ENCODE data around the gene CAND2. TPM values are rescaled to one million over a fixed set of nuclear protein-coding genes. Genes with fewer than 3 reads are reported as not detected.

The CAND2 gene
- polyA plus RNA-seq, 1 donor, result 2.8 TPM

DNA sequence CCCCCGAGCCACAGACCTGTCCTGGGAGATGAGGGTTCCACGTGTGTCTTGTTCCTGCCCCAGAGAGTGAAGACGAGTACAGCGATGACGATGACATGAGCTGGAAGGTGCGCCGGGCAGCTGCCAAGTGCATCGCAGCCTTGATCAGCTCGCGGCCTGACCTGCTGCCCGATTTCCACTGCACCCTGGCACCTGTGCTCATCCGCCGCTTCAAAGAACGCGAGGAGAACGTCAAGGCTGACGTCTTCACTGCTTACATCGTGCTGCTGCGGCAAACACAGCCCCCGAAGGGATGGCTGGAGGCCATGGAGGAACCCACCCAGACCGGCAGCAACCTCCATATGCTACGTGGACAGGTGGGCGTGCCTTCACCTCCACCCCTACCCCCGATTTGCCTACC is 18.6 kb downstream of the CAND2 start:
- H3K9me3 ChIP-seq (ENCODE audit: control insufficient read depth, low read depth, low read length), result no peaks in the 10 kb centered on the region
- WGBS (ENCODE audit: insufficient coverage, low lambda C conversion rate), result no CpG with 5 or more reads among the region's 24 CpGs
- peaks cover 3% of the 10 kb centered on the region for H3K36me3 ChIP-seq (ENCODE audit: control insufficient read depth, insufficient read depth, low read length)
- DNase-seq, result no peak
- H3K27me3 ChIP-seq (ENCODE audit: control insufficient read depth, insufficient read depth, low read length), result no peaks in the 10 kb centered on the region
- no peak overlapping the region for H3K27ac ChIP-seq (ENCODE audit: low read length)
- no peak overlapping the region for H3K4me3 ChIP-seq (ENCODE audit: low read length)
- no peaks in the 10 kb centered on the region for H3K4me1 ChIP-seq (ENCODE audit: control insufficient read depth, insufficient read depth, low read length)

DNA sequence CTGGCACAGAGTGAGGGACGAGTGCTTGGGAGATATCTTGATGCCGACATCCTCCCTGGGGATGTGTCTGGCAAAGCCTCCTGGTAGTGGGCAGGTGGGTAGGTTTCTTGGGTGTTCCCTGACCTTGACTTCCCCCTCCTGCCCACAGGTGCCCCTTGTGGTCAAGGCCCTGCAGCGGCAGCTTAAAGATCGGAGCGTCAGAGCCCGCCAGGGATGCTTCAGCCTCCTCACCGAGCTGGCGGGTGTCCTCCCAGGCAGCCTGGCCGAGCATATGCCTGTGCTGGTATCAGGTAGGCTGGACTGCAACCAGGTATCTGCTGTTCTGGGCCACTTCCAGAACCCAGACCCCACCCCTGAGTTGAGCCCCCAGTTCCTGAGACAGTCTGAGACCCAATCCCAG is 19.2 kb downstream of the CAND2 start:
- Histone ChIP-seq H3K36me3 (ENCODE audit: control insufficient read depth, insufficient read depth, low read length) (peaks cover 3% of the 10 kb centered on the region), H3K4me1 (ENCODE audit: control insufficient read depth, insufficient read depth, low read length) (no peaks in the 10 kb centered on the region), H3K27ac (ENCODE audit: low read length) (no peak overlapping the region), H3K27me3 (ENCODE audit: control insufficient read depth, insufficient read depth, low read length) (no peaks in the 10 kb centered on the region), H3K9me3 (ENCODE audit: control insufficient read depth, low read depth, low read length) (no peaks in the 10 kb centered on the region), H3K4me3 (ENCODE audit: low read length) (no peak overlapping the region)
- DNase-seq, result no peak
- no CpG with 5 or more reads among the region's 9 CpGs for WGBS (ENCODE audit: insufficient coverage, low lambda C conversion rate)

DNA sequence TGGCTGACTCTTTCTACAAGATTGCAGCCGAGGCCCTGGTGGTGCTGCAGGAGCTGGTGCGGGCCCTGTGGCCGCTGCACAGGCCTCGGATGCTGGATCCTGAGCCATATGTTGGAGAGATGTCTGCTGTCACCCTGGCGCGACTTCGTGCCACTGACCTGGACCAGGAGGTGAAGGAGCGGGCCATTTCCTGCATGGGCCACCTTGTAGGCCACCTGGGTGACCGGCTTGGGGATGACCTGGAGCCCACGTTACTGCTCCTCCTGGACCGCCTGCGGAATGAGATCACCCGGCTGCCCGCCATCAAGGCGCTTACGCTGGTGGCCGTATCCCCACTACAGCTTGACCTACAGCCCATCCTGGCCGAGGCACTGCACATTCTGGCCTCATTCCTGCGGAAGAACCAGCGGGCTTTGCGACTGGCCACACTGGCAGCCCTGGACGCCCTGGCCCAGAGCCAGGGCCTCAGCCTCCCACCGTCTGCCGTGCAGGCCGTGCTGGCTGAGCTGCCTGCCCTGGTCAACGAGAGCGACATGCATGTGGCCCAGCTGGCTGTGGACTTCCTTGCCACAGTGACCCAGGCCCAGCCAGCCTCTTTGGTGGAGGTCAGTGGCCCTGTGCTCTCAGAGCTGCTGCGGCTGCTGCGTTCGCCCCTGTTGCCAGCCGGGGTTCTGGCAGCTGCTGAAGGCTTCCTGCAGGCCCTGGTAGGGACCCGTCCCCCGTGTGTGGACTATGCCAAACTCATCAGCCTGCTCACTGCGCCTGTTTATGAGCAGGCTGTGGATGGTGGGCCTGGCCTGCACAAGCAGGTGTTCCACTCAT is 20.3 kb downstream of the CAND2 start:
- no peak overlapping the region for H3K4me3 ChIP-seq (ENCODE audit: low read length)
- no peaks in the 10 kb centered on the region for H3K27me3 ChIP-seq (ENCODE audit: control insufficient read depth, insufficient read depth, low read length)
- H3K4me1 ChIP-seq (ENCODE audit: control insufficient read depth, insufficient read depth, low read length), result no peaks in the 10 kb centered on the region
- H3K36me3 ChIP-seq (ENCODE audit: control insufficient read depth, insufficient read depth, low read length), result peaks cover 3% of the 10 kb centered on the region
- no peak overlapping the region for H3K27ac ChIP-seq (ENCODE audit: low read length)
- no peaks in the 10 kb centered on the region for H3K9me3 ChIP-seq (ENCODE audit: control insufficient read depth, low read depth, low read length)
- no CpG with 5 or more reads among the region's 34 CpGs for WGBS (ENCODE audit: insufficient coverage, low lambda C conversion rate)
- no peak for DNase-seq

DNA sequence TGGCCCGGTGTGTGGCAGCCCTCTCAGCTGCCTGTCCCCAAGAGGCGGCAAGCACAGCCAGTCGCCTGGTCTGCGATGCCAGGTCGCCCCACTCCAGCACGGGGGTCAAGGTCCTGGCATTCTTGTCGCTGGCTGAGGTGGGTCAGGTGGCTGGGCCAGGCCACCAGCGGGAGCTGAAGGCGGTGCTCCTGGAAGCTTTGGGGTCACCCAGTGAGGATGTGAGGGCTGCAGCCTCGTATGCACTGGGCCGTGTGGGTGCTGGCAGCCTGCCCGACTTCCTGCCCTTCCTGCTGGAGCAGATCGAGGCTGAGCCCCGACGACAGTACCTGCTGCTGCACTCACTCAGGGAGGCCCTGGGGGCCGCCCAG is 20.8 kb downstream of the CAND2 start:
- no peaks in the 10 kb centered on the region for H3K9me3 ChIP-seq (ENCODE audit: control insufficient read depth, low read depth, low read length)
- H3K4me1 ChIP-seq (ENCODE audit: control insufficient read depth, insufficient read depth, low read length), result no peaks in the 10 kb centered on the region
- peaks cover 3% of the 10 kb centered on the region for H3K36me3 ChIP-seq (ENCODE audit: control insufficient read depth, insufficient read depth, low read length)
- H3K27me3 ChIP-seq (ENCODE audit: control insufficient read depth, insufficient read depth, low read length), result no peaks in the 10 kb centered on the region
- H3K27ac ChIP-seq (ENCODE audit: low read length), result no peak overlapping the region
- no peak for DNase-seq
- WGBS (ENCODE audit: insufficient coverage, low lambda C conversion rate), result no CpG with 5 or more reads among the region's 16 CpGs
- no peak overlapping the region for H3K4me3 ChIP-seq (ENCODE audit: low read length)

GRCh38 chr3:12818273-12818672 is 21.8 kb downstream of the CAND2 start:
- no CpG with 5 or more reads among the region's 8 CpGs for WGBS (ENCODE audit: insufficient coverage, low lambda C conversion rate)
- H3K27ac ChIP-seq (ENCODE audit: low read length), result no peak overlapping the region
- no peaks in the 10 kb centered on the region for H3K27me3 ChIP-seq (ENCODE audit: control insufficient read depth, insufficient read depth, low read length)
- no peak overlapping the region for H3K4me3 ChIP-seq (ENCODE audit: low read length)
- DNase-seq, result no peak
- peaks cover 3% of the 10 kb centered on the region for H3K36me3 ChIP-seq (ENCODE audit: control insufficient read depth, insufficient read depth, low read length)
- H3K9me3 ChIP-seq (ENCODE audit: control insufficient read depth, low read depth, low read length), result no peaks in the 10 kb centered on the region
- H3K4me1 ChIP-seq (ENCODE audit: control insufficient read depth, insufficient read depth, low read length), result no peaks in the 10 kb centered on the region

- Histone ChIP-seq H3K9me3 (ENCODE audit: control insufficient read depth, low read depth, low read length) (no peaks in the 10 kb centered on the region), H3K4me3 (ENCODE audit: low read length) (no peak overlapping the region), H3K4me1 (ENCODE audit: control insufficient read depth, insufficient read depth, low read length) (no peaks in the 10 kb centered on the region), H3K36me3 (ENCODE audit: control insufficient read depth, insufficient read depth, low read length) (peaks cover 3% of the 10 kb centered on the region), H3K27me3 (ENCODE audit: control insufficient read depth, insufficient read depth, low read length) (no peaks in the 10 kb centered on the region), H3K27ac (ENCODE audit: low read length) (no peak overlapping the region)
- no peak for DNase-seq
- WGBS (ENCODE audit: insufficient coverage, low lambda C conversion rate), result 40% methylated on average over 1 of the region's 5 CpGs
Measured at GRCh38 chr3:12818773-12819172, 22.3 kb downstream of the CAND2 start.

DNA sequence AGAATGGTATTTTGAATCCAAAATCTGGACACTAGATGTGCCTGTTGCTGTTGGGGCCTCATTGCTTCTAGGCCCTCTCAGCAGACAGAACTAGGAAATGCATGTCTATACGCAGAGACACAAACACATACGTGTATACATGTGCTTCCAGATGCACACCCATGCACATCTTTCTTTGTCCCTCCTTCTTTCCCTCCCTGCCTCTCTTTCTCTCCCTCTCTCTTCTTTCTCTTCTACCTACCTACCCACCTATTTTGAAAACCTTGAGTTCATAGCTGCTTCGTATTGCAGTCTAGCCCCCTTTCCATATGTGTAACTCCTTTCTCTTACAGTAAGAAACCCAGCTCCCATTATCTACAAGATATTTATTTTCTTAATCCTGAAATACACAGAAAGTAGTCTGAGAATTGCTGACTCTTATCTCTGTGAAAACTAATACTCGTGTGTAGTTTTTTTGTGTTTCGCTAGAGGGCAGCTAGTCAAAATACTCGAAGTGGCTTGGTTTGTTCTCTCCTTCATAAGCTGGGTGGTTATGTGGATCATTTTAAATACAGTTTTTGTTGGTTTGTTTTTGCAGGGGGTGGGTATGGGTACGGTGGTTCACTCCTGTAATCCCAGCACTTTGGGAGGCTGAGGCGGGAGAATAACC is 26.4 kb downstream of the CAND2 start:
- Histone ChIP-seq H3K9me3 (ENCODE audit: control insufficient read depth, low read depth, low read length) (no peaks in the 10 kb centered on the region), H3K4me3 (ENCODE audit: low read length) (no peak overlapping the region), H3K4me1 (ENCODE audit: control insufficient read depth, insufficient read depth, low read length) (no peaks in the 10 kb centered on the region), H3K27ac (ENCODE audit: low read length) (no peak overlapping the region), H3K36me3 (ENCODE audit: control insufficient read depth, insufficient read depth, low read length) (no peaks in the 10 kb centered on the region), H3K27me3 (ENCODE audit: control insufficient read depth, insufficient read depth, low read length) (no peaks in the 10 kb centered on the region)
- DNase-seq, result peak in 1 of 2 donors; percentile 24
- 44% methylated on average over 4 of the region's 8 CpGs for WGBS (ENCODE audit: insufficient coverage, low lambda C conversion rate)

DNA sequence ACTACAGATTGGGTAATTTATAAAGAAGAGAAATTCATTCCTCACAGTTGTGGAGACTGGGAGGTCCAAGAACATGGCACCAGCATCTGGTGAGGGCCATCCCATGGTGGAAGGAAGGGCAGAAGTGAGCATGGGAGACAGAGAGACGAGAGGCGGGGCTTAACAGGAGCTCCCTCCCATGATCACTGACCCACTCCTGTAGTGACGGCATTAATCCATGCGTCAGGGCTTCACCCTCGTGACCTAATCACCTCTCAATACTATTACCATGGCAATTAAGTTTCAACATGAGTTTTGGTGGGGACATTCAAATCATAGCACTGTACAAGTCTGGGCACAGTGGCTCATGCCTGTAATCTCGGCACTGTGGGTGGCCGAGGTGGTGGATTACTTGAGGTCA is 27.8 kb downstream of the CAND2 start:
- DNase-seq, result no peak
- WGBS (ENCODE audit: insufficient coverage, low lambda C conversion rate), result no CpG with 5 or more reads among the region's 7 CpGs

GRCh38 chr3:12825156-12825555 is 28.7 kb downstream of the CAND2 start:
- DNase-seq, result no peak
- no peak overlapping the region for H3K27ac ChIP-seq (ENCODE audit: low read length)
- H3K4me1 ChIP-seq (ENCODE audit: control insufficient read depth, insufficient read depth, low read length), result no peaks in the 10 kb centered on the region
- peaks cover 2% of the 10 kb centered on the region for H3K36me3 ChIP-seq (ENCODE audit: control insufficient read depth, insufficient read depth, low read length)
- no CpG with 5 or more reads among the region's 8 CpGs for WGBS (ENCODE audit: insufficient coverage, low lambda C conversion rate)
- H3K9me3 ChIP-seq (ENCODE audit: control insufficient read depth, low read depth, low read length), result no peaks in the 10 kb centered on the region
- no peak overlapping the region for H3K4me3 ChIP-seq (ENCODE audit: low read length)
- no peaks in the 10 kb centered on the region for H3K27me3 ChIP-seq (ENCODE audit: control insufficient read depth, insufficient read depth, low read length)

More for the DNA sequence above, 27.8 kb downstream of the CAND2 start:
- Histone ChIP-seq H3K27ac (ENCODE audit: low read length) (no peak overlapping the region), H3K36me3 (ENCODE audit: control insufficient read depth, insufficient read depth, low read length) (no peaks in the 10 kb centered on the region), H3K9me3 (ENCODE audit: control insufficient read depth, low read depth, low read length) (no peaks in the 10 kb centered on the region), H3K4me3 (ENCODE audit: low read length) (no peak overlapping the region), H3K27me3 (ENCODE audit: control insufficient read depth, insufficient read depth, low read length) (no peaks in the 10 kb centered on the region), H3K4me1 (ENCODE audit: control insufficient read depth, insufficient read depth, low read length) (no peaks in the 10 kb centered on the region)

GRCh38 chr3:12828751-12829150 is 32.3 kb downstream of the CAND2 start:
- no peaks in the 10 kb centered on the region for H3K9me3 ChIP-seq (ENCODE audit: control insufficient read depth, low read depth, low read length)
- no peak overlapping the region for H3K27ac ChIP-seq (ENCODE audit: low read length)
- WGBS (ENCODE audit: insufficient coverage, low lambda C conversion rate), result no CpG with 5 or more reads among the region's 4 CpGs
- H3K4me3 ChIP-seq (ENCODE audit: low read length), result no peak overlapping the region
- H3K4me1 ChIP-seq (ENCODE audit: control insufficient read depth, insufficient read depth, low read length), result no peaks in the 10 kb centered on the region
- DNase-seq, result no peak
- H3K27me3 ChIP-seq (ENCODE audit: control insufficient read depth, insufficient read depth, low read length), result no peaks in the 10 kb centered on the region
- peaks cover 35% of the 10 kb centered on the region for H3K36me3 ChIP-seq (ENCODE audit: control insufficient read depth, insufficient read depth, low read length)

- Histone ChIP-seq H3K27me3 (ENCODE audit: control insufficient read depth, insufficient read depth, low read length) (no peaks in the 10 kb centered on the region), H3K4me1 (ENCODE audit: control insufficient read depth, insufficient read depth, low read length) (no peaks in the 10 kb centered on the region), H3K27ac (ENCODE audit: low read length) (no peak overlapping the region), H3K36me3 (ENCODE audit: control insufficient read depth, insufficient read depth, low read length) (peaks cover 42% of the 10 kb centered on the region), H3K9me3 (ENCODE audit: control insufficient read depth, low read depth, low read length) (no peaks in the 10 kb centered on the region), H3K4me3 (ENCODE audit: low read length) (no peak overlapping the region)
- no peak for DNase-seq
- 100% methylated on average over 1 of the region's 4 CpGs for WGBS (ENCODE audit: insufficient coverage, low lambda C conversion rate)
Measured at GRCh38 chr3:12829404-12829803, 32.9 kb downstream of the CAND2 start.

Data from large intestine (tissue), 3 donors.